PFSK-1 (cell line): Measurements from ENCODE around the gene TBC1D22A.

Experiments
- FOXP2 ChIP-seq: optimal IDR thresholded peaks from 2 replicates; pipeline ENCODE3; 2011; ENCODE audit warnings: borderline replicate concordance, control low read depth, inconsistent platforms; ENCODE audit not compliant: insufficient read depth; ENCODE audit errors: extremely low read length, extremely low read depth
- POLR2AphosphoS5 ChIP-seq: IDR thresholded peaks from 2 replicates; pipeline ENCODE4 v1.6.1; 2012; ENCODE audit warnings: low read depth, mild to moderate bottlenecking, control low read depth, low read length, moderate library complexity
- SIN3A ChIP-seq: IDR thresholded peaks from 2 replicates; pipeline ENCODE4 v1.6.1; 2012; ENCODE audit warnings: mild to moderate bottlenecking, low read length, moderate library complexity, borderline replicate concordance; ENCODE audit not compliant: insufficient read depth
- TAF1 ChIP-seq: IDR thresholded peaks from 2 replicates; pipeline ENCODE4 v1.6.1; 2012; ENCODE audit warnings: low read length, control low read depth, borderline replicate concordance; ENCODE audit not compliant: insufficient read depth
- TF ChIP-seq, protein P1 (sequence below), 2 experiments: IDR thresholded peaks; 2 replicates each; pipeline versions ENCODE4 v1.6.1 to v1.8.0; 2011 to 2012; ENCODE audit warnings: low read depth in 2 of 2, low read length in 2 of 2, control low read depth in 1 of 2, inconsistent platforms in 1 of 2, mild to moderate bottlenecking in 1 of 2, moderate library complexity in 1 of 2; ENCODE audit not compliant: insufficient read depth in 1 of 2

Gene TBC1D22A

GRCh38 chr22:46911346-46911745, 148.9 kb downstream of the TBC1D22A start:
- TF ChIP-seq, protein P1, sequence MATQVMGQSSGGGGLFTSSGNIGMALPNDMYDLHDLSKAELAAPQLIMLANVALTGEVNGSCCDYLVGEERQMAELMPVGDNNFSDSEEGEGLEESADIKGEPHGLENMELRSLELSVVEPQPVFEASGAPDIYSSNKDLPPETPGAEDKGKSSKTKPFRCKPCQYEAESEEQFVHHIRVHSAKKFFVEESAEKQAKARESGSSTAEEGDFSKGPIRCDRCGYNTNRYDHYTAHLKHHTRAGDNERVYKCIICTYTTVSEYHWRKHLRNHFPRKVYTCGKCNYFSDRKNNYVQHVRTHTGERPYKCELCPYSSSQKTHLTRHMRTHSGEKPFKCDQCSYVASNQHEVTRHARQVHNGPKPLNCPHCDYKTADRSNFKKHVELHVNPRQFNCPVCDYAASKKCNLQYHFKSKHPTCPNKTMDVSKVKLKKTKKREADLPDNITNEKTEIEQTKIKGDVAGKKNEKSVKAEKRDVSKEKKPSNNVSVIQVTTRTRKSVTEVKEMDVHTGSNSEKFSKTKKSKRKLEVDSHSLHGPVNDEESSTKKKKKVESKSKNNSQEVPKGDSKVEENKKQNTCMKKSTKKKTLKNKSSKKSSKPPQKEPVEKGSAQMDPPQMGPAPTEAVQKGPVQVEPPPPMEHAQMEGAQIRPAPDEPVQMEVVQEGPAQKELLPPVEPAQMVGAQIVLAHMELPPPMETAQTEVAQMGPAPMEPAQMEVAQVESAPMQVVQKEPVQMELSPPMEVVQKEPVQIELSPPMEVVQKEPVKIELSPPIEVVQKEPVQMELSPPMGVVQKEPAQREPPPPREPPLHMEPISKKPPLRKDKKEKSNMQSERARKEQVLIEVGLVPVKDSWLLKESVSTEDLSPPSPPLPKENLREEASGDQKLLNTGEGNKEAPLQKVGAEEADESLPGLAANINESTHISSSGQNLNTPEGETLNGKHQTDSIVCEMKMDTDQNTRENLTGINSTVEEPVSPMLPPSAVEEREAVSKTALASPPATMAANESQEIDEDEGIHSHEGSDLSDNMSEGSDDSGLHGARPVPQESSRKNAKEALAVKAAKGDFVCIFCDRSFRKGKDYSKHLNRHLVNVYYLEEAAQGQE (IDR thresholded peaks at IDR 0.05; ENCODE audit: insufficient read depth in 1 of 2, low read depth in 2 of 2, low read length in 2 of 2), result no peak
- TF ChIP-seq SIN3A (no peak), TAF1 (no peak), FOXP2 (no peak), POLR2AphosphoS5 (no peak)

DNA sequence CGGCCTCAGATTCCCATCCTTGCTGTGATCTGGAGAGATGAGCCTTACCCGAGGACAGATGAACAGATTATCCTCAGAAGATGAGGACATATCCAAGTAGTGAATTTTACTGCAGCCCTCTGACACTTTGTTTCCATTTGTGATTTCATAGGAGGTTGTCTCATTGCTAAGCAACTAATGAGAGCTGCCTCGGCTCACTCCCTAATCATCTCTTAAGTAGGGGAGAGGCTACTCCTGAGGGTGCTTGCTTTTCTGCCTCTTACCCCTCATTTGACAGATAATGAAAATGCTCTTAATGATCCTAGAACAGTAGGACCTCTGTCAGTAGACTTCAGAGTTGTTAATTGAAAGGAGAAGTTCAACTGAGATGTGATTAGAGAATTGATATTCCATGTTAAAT, 150.9 kb downstream of the TBC1D22A start:
- TF ChIP-seq FOXP2, result no peak
- TF ChIP-seq POLR2AphosphoS5, result no peak
- no peak for TF ChIP-seq SIN3A
- TF ChIP-seq TAF1, result no peak
- TF ChIP-seq, protein P1 (IDR thresholded peaks at IDR 0.05; ENCODE audit: insufficient read depth in 1 of 2, low read depth in 2 of 2, low read length in 2 of 2), result no peak

DNA sequence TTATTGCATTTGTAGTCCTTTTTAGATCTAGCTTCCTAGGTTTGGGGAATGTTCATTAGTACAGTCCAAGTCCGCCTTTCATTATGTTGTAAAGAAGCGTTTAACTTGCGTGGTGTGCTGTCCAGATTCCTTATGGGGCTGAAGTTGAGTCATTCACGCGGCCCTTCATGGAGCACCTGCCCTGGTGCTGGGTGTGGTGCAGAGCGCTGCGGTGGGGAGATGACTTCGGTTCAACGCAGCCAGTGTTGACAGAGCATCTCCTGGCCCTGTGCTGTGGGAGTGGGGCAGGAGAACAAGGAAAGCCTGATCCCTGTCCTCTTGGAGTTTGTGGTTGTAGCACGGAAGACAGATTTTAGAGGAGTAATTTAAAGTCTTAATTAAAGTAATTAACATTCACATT, 152.0 kb downstream of the TBC1D22A start:
- TF ChIP-seq, protein P1 (IDR thresholded peaks at IDR 0.05; ENCODE audit: insufficient read depth in 1 of 2, low read depth in 2 of 2, low read length in 2 of 2), result no peak
- TF ChIP-seq POLR2AphosphoS5, result no peak
- TF ChIP-seq TAF1, result no peak
- TF ChIP-seq FOXP2, result no peak
- no peak for TF ChIP-seq SIN3A

- TF ChIP-seq TAF1, result no peak
- TF ChIP-seq, protein P1 (IDR thresholded peaks at IDR 0.05; ENCODE audit: insufficient read depth in 1 of 2, low read depth in 2 of 2, low read length in 2 of 2), result no peak
- no peak for TF ChIP-seq SIN3A
- TF ChIP-seq FOXP2, result no peak
- TF ChIP-seq POLR2AphosphoS5, result no peak
Observed at GRCh38 chr22:46914916-46915894, 152.8 kb downstream of the TBC1D22A start.
